KOPT-K1 (cell line): ENCODE results near the gene FXYD1.
"Not testable (repeated sequence)": the region's sequence is repeated elsewhere in the genome, so short reads cannot be mapped to it uniquely, and the experiment has no call there.

Source experiments
- H3K27ac ChIP-seq: fragments of 200-600 bp; sonication (generic); 2 replicates; pipeline ENCODE4 v1.5.1; 2016; ENCODE audit warnings: antibody characterized with exemption, mild to moderate bottlenecking, low read depth, low read length; ENCODE audit not compliant: poor library complexity, severe bottlenecking
- H3K36me3 ChIP-seq: fragments of 200-600 bp; sonication (generic); 2 replicates; pipeline ENCODE4 v1.5.1; 2017; ENCODE audit warnings: antibody characterized with exemption, mild to moderate bottlenecking, low read length, moderate library complexity; ENCODE audit not compliant: insufficient read depth
- H3K9me3 ChIP-seq: fragments of 200-600 bp; sonication (generic); 2 replicates; pipeline ENCODE4 v1.5.1; 2017; ENCODE audit warnings: antibody characterized with exemption, low read length, mild to moderate bottlenecking; ENCODE audit not compliant: insufficient read depth, poor library complexity, severe bottlenecking

FXYD1 gene

DNA sequence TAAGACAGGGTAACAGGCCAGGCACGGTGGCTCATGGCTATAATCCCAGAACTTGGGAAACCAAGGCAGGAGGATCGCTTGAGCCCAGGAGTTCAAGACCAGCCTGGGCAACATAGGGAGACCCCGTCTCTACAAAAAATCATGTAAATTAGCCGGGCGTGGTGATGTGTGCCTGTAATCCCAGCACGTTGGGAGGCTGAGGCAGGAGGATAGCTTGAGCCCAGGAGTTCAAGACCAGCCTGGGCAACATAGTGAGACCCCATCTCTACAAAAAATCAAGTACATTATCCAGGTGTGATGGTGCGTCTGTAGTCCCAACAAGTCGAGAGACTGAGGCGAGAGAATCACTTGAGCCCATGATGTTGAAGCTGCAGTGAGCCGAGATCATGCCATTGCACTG is 35.0 kb upstream of the FXYD1 start:
- not testable (repeated sequence) for H3K36me3 ChIP-seq, H3K27ac ChIP-seq, H3K9me3 ChIP-seq

DNA sequence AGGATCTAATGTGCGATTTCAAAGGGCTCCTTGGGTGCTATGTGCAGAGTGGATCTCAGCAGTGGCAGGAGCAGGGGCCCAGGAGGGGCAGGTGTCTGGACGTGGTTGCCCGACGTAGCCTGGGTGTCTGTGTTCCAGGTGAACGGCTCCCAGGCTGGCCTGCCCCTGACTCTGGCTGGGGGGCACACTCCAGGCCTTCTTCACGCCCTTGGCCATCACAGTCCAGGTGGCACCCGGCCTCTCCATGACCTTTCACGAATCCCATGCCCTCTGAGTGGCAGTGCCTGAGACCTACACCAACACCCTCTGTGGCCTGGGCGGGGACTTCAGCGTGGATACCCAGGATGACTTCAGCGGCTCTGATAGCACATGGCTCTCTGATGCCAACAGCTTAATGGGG is 34.3 kb upstream of the FXYD1 start:
- no peak overlapping the region for H3K27ac ChIP-seq

GRCh38 chr19:35105047-35105410 is 33.6 kb upstream of the FXYD1 start:
- H3K9me3 ChIP-seq = no peaks in the 10 kb centered on the region
- H3K27ac ChIP-seq = no peak overlapping the region

More for the DNA sequence above, 34.3 kb upstream of the FXYD1 start:
- Histone ChIP-seq H3K9me3 (no peaks in the 10 kb centered on the region), H3K36me3 (no peaks in the 10 kb centered on the region)

GRCh38 chr19:35105411-35106290 is 33.0 kb upstream of the FXYD1 start:
- H3K36me3 ChIP-seq = no peaks in the 10 kb centered on the region
- no peaks in the 10 kb centered on the region for H3K9me3 ChIP-seq
- H3K27ac ChIP-seq = no peak overlapping the region

More at GRCh38 chr19:35105047-35105410, 33.6 kb upstream of the FXYD1 start:
- H3K36me3 ChIP-seq = no peaks in the 10 kb centered on the region

DNA sequence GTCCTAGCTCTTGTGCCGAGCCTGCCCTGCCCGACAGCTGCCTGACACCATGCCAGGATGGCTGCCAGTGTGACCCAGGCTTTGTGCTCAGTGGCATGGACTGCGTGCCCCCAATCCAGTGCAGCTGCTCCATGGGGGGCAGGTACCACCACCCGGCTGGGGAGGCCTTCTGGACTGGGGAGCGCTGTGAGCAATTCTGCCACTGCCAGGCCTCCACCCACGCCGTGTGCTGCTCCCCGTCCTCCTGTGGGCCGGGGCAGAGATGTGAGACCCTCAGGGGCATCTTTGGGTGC is 32.4 kb upstream of the FXYD1 start:
- Histone ChIP-seq H3K36me3 (no peaks in the 10 kb centered on the region), H3K9me3 (no peaks in the 10 kb centered on the region), H3K27ac (no peak overlapping the region)

DNA sequence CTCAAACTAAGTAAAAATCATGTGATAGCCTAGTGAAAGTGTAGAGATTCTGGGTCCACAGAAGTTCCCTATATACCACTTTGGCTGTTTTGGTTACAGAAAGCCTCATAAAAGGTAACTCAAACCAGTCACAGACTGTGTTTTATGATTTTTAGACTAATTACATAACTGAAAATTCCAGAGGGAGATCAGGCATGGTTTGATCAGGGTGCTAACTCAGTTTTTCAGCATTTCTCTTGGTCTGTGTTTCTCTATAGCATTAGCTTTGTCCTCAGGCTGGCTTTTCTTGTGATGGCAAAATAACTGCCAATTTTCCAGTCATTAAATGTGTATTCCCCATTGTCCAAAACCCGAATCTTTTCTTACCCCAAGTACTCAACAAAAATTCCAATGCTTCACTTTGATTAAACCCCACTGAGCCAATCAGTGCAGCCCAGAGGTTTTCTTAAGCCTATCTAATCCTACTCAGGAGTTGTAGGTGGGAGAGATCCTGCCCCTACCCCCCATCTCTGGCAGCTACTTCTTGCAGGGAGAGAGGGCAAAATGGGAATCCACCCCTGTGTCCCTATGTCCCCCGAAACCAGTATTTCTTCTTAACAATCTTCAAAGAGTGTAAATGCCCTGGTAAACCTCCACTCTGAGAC is 31.6 kb upstream of the FXYD1 start:
- no peak overlapping the region for H3K27ac ChIP-seq
- no peaks in the 10 kb centered on the region for H3K36me3 ChIP-seq
- no peaks in the 10 kb centered on the region for H3K9me3 ChIP-seq

DNA sequence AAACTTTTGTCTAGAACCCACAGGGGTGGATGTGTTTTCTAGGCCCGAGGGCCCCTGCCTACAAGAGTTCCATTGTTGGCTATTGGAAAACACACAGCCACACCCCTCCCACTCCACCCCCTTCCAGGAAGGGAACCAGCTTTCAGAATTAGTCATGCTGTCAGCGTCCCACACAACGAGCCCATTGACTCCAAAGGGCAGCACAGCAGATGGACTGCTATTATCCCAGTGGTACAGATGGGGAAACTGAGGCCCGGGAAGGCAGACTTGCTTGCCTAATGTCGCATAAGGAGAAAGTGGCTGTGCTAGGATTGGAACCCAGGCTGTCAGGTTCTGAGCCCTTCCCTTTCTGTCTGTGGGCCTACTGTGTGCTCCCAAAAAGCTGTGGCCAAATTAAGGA is 31.1 kb upstream of the FXYD1 start:
- H3K36me3 ChIP-seq = no peaks in the 10 kb centered on the region
- H3K9me3 ChIP-seq = no peaks in the 10 kb centered on the region
- no peak overlapping the region for H3K27ac ChIP-seq

DNA sequence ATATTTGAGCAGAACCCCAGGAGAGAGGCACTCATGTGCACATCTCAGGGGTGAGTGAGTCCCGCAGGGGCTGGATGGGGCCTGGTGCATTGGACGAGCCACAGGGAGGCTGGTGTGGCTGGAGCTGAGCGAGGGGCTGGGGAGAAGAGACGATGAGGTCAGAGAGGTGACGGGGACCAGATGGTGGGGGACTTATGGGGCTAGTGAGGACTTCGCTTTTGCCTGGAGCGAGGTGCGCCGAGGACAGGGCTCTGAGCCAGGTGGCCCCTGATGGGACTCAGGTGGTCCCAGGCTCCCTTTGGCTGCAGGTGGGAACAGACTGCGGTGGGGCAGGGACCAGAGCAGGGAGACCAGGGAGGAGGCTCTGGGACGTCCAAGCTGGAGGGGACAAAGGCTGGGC is 29.9 kb upstream of the FXYD1 start:
- Histone ChIP-seq H3K27ac (no peak overlapping the region), H3K9me3 (no peaks in the 10 kb centered on the region), H3K36me3 (no peaks in the 10 kb centered on the region)

DNA sequence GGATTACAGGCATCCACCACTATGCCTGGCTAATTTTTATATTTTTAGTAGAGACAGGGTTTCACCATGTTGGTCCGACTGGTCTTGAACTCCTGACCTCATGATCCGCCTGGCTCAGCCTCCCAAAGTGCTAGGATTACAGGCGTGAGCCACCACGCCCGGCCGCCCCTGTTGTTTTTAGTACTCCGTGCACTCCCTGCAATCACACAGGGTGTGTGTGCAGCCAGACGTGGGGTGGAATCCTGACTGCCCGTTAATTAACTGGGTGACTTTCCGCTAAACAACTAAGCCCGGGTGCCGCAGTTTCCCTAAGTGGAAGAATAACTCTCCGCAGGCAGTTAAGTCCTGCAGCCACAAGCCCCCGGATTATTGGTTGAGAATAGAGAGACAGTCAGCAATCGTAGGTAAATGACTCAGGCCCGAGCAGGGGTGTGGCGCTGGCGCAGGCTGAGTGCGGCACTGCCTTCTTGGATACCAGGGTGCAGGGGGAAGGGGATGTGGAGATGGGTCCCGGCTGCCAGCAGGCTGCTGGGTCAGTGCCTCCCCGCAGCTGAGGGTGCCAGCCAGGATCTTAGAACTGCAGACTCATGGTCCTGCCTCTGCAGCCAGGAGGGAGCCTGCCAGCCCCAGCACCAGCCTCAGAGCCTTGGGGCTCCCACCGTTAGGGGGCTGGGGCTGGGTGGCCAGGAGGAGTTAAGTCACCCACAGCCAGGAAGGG is 29.1 kb upstream of the FXYD1 start:
- Histone ChIP-seq H3K27ac (no peak overlapping the region), H3K9me3 (no peaks in the 10 kb centered on the region), H3K36me3 (no peaks in the 10 kb centered on the region)

DNA sequence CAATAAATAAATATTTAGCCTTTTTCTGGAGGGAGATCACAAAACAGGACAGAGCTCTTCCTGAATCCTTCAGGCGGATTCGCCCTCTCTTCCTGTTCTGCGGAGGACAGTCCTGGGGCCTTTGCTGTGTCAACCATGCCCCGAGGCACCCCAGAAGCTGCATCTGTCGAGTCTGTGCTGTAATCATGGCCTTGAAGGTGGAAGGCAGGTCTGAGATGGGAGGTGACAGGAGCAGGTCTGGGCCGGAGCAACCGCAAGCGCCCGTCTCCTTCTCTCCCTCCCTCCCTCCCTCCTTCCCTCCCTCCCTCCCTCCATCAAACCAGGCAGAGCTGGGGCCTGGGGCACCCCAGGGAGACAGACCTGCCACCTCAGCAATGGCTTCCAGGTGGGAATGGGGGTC is 27.6 kb upstream of the FXYD1 start:
- no peaks in the 10 kb centered on the region for H3K9me3 ChIP-seq
- H3K36me3 ChIP-seq = no peaks in the 10 kb centered on the region
- H3K27ac ChIP-seq = no peak overlapping the region

DNA sequence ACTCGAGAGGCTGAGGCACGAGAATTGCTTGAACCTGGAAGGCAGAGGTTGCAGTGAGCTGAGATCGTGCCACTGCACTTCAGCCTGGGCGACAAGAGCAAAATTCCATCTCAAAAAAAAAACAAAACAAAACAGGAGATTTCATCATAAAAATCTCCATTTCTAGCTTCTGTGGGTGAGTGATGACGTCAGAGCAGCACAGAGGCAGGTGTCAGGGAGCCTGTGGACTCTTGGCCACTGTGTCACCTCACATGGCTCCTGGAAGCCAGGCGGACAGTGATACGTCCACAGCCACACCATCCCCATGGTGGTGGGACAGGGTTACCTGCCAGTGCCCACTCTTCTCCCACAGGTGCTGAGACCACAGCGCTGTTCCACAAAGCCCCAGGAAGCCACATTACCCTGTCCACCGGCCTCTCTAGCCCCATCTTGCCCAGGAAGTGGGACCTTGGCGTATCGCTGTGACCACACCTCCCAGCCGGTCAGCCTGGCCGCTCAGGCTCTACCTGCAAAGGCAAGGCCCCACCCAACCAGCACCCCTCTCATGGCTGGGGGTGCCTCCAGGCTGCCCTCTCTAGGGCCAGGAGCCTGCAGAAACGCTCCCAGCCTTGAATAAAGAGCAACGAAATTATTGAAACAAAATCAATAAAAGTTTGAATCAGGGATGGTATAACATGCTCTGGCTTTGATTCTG is 25.5 kb upstream of the FXYD1 start:
- Histone ChIP-seq H3K36me3 (no peaks in the 10 kb centered on the region), H3K9me3 (no peaks in the 10 kb centered on the region), H3K27ac (no peak overlapping the region)

GRCh38 chr19:35114353-35115176 is 24.1 kb upstream of the FXYD1 start:
- Histone ChIP-seq H3K36me3 (no peaks in the 10 kb centered on the region), H3K9me3 (no peaks in the 10 kb centered on the region), H3K27ac (no peak overlapping the region)

DNA sequence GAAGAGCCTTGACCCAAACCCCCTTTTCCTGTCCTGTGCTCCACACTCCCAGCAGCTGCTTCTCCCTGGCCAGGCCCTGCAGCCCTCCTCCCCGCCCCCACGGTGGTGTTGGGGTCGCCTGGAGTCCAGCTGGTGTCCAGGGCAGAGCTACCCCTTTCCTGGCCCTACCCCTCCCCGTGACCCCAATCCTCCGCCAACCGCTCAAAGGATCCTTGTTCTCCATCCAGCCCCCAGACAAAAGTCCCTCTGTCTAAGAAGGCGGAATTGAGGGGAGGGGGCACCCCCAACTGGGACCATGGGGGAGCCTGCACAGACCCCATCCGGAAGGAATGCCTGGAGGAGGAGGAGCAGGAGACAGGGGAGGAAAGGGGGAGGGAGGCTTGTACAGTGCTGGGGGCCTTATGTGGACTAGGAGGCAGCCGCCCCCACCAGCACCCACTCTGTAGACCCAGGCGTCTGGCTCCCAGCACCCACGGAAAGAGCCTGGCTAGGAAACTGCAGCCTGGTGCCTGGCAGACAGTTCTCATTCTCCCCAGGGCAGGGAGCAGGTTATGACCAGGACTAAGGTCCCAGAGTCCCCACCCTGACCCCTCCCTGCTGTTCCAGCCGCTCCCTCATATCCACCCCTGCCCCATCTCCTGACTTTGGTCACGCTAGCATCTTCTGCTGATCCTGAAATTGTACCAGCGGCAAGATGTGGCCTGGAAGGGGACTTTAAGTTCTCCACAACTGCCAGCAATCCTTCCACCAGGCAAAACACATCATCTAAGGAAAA is 23.3 kb upstream of the FXYD1 start, which contains the start of gene FXYD3:
Gene FXYD3, plus strand, starts transcription at position 647 of the 775 bp plus-strand sequence. CDS start 3,554 bp downstream, outside the sequence.
- H3K9me3 ChIP-seq = no peaks in the 10 kb centered on the region
- no peaks in the 10 kb centered on the region for H3K36me3 ChIP-seq
- H3K27ac ChIP-seq = no peak within 1 kb of the TSS
